Smooth muscle cell (in vitro differentiated cells): ENCODE data around the gene BBS1. TPM values are rescaled to one million over a fixed set of nuclear protein-coding genes. Genes with fewer than 3 reads are reported as not detected.

ENCODE experiments used
- DNase-seq: peaks from one replicate; lab custom pipeline; 2025; ENCODE audit not compliant: unreplicated experiment; lab: John Stamatoyannopoulos, UW
- H2AFZ ChIP-seq: fragments of 200-600 bp; sonication (generic); 2 replicates; pipeline ENCODE4 v1.6.0; 2016; ENCODE audit warnings: antibody characterized with exemption, low read depth, mild to moderate bottlenecking
- H3F3A ChIP-seq: fragments of 200-600 bp; sonication (generic); 2 replicates; pipeline ENCODE4 v1.6.0; 2017; ENCODE audit warnings: antibody characterized with exemption, low read depth
- H3K27ac ChIP-seq: fragments of 200-600 bp; sonication (generic); 2 replicates; pipeline ENCODE4 v1.5.1; 2016; ENCODE audit warnings: low read depth, mild to moderate bottlenecking
- H3K27me3 ChIP-seq: fragments of 200-600 bp; sonication (generic); 2 replicates; pipeline ENCODE4 v1.6.1; 2016; ENCODE audit warnings: low read depth, mild to moderate bottlenecking
- H3K36me3 ChIP-seq: fragments of 200-600 bp; sonication (generic); 2 replicates; pipeline ENCODE4 v1.5.1; 2016; ENCODE audit warnings: low read depth
- H3K4me1 ChIP-seq: fragments of 200-600 bp; sonication (generic); 2 replicates; pipeline ENCODE4 v1.5.1; 2016; ENCODE audit warnings: low read depth
- H3K4me2 ChIP-seq: fragments of 200-600 bp; sonication (generic); 2 replicates; pipeline ENCODE4 v1.6.0; 2016; ENCODE audit warnings: mild to moderate bottlenecking
- H3K4me3 ChIP-seq: fragments of 200-600 bp; sonication (generic); 2 replicates; pipeline ENCODE4 v1.5.1; 2016; ENCODE audit warnings: mild to moderate bottlenecking
- H3K79me2 ChIP-seq: fragments of 200-600 bp; sonication (generic); 2 replicates; pipeline ENCODE4 v1.6.0; 2016; ENCODE audit warnings: low read depth, mild to moderate bottlenecking
- H3K9ac ChIP-seq: fragments of 200-600 bp; sonication (generic); 2 replicates; pipeline ENCODE4 v1.6.0; 2016; ENCODE audit warnings: low read depth
- H3K9me3 ChIP-seq: fragments of 200-600 bp; sonication (generic); replicated peaks from 2 replicates; pipeline ENCODE4 v1.5.1; 2016; ENCODE audit warnings: low read depth
- H4K20me1 ChIP-seq: fragments of 200-600 bp; sonication (generic); 2 replicates; pipeline ENCODE4 v1.6.0; 2016; ENCODE audit warnings: low read depth
- CTCF ChIP-seq: fragments of 200-600 bp; sonication (generic); IDR thresholded peaks from 2 replicates; pipeline ENCODE4 v1.5.1; 2017; ENCODE audit warnings: borderline replicate concordance, mild to moderate bottlenecking, antibody characterized with exemption; ENCODE audit not compliant: insufficient read depth, poor library complexity, severe bottlenecking
- WGBS: methylation state at CpG from one replicate; pipeline ENCODE4 v1.1.7; 2016; ENCODE audit warnings: low lambda C conversion rate; 5-methylcytosine and 5-hydroxymethylcytosine counted together
- polyA plus RNA-seq: library from polyadenylated mRNA; unstranded; fragments of >200 nt; fragmentation: Nextera tagmentation; extraction: Ambion mirVana; gene quantifications from 2 replicates; pipeline ENCODE4 v1.2.1, GENCODE V29; 2016
- total RNA-seq: library from RNA; depleted of rRNA; stranded (reverse); fragments of >200 nt; gene quantifications from 2 replicates; pipeline ENCODE4 v1.2.3, GENCODE V29; 2014

BBS1 gene
- total and polyA plus RNA-seq, 2 experiments from 2014 or later, result 13.0 to 30.1 TPM

GRCh38 chr11:66557733-66558326 is 47.4 kb downstream of the BBS1 start:
- Histone ChIP-seq H4K20me1 (no peaks in the 10 kb centered on the region), H3K9ac (no peak overlapping the region), H3K36me3 (no peaks in the 10 kb centered on the region), H3K9me3 (no peaks in the 10 kb centered on the region), H3K27me3 (no peaks in the 10 kb centered on the region), H3K79me2 (no peaks in the 10 kb centered on the region), H3K4me2 (no peak overlapping the region), H3K27ac (no peak overlapping the region), H2AFZ (no peak overlapping the region), H3K4me1 (no peaks in the 10 kb centered on the region), H3K4me3 (no peak overlapping the region), H3F3A (no peaks in the 10 kb centered on the region)
- WGBS, result 97% methylated on average over 24 of the region's 24 CpGs
- TF ChIP-seq CTCF, result no peak
- no peak for DNase-seq

GRCh38 chr11:66559142-66559865 is 48.9 kb downstream of the BBS1 start:
- no peaks in the 10 kb centered on the region for H3F3A ChIP-seq
- H3K27ac ChIP-seq, result no peak overlapping the region
- no peaks in the 10 kb centered on the region for H3K36me3 ChIP-seq
- TF ChIP-seq CTCF, result no peak
- 99% methylated on average over 23 of the region's 50 CpGs for WGBS
- H3K9ac ChIP-seq, result no peak overlapping the region
- H2AFZ ChIP-seq, result no peak overlapping the region
- H3K79me2 ChIP-seq, result no peaks in the 10 kb centered on the region
- no peaks in the 10 kb centered on the region for H4K20me1 ChIP-seq
- H3K9me3 ChIP-seq, result no peaks in the 10 kb centered on the region
- H3K27me3 ChIP-seq, result no peaks in the 10 kb centered on the region
- H3K4me3 ChIP-seq, result no peak overlapping the region
- DNase-seq, result no peak
- no peaks in the 10 kb centered on the region for H3K4me1 ChIP-seq
- H3K4me2 ChIP-seq, result no peak overlapping the region

GRCh38 chr11:66559866-66560676 is 49.6 kb downstream of the BBS1 start:
- Histone ChIP-seq H2AFZ (no peak overlapping the region), H3K9me3 (no peaks in the 10 kb centered on the region), H3K4me2 (no peak overlapping the region), H3K27me3 (no peaks in the 10 kb centered on the region), H4K20me1 (no peaks in the 10 kb centered on the region), H3F3A (no peaks in the 10 kb centered on the region), H3K27ac (no peak overlapping the region), H3K4me3 (no peak overlapping the region), H3K79me2 (no peaks in the 10 kb centered on the region), H3K36me3 (no peaks in the 10 kb centered on the region), H3K4me1 (no peaks in the 10 kb centered on the region), H3K9ac (no peak overlapping the region)
- DNase-seq, result no peak
- WGBS, result 93% methylated on average over 27 of the region's 27 CpGs
- TF ChIP-seq CTCF, result no peak
